Heart right ventricle (tissue), 16 donors: Measurements from ENCODE around the gene GNG12. TPM values are rescaled to one million over a fixed set of nuclear protein-coding genes. Genes with fewer than 3 reads are reported as not detected.

Experiments used
- ATAC-seq, 8 donors: fragments of 200-7000 bp; cut with Tn5 transposase; one replicate each; pipeline ENCODE4 v1.9.1; 2020; ENCODE audit warnings: mild to moderate bottlenecking in 8 of 8, moderate library complexity in 8 of 8, moderate number of reproducible peaks in 1 of 8
- DNase-seq, 2 donors: peaks; one replicate each; pipeline ENCODE4 v3.0.0-alpha.2; 2020
- H3K27ac ChIP-seq, 10 donors: fragments of 200-600 bp; sonication (generic) in 2 of 10; one replicate each; pipeline versions ENCODE4 v1.5.0 to v1.8.0; 2020 to 2022; ENCODE audit warnings: mild to moderate bottlenecking in 3 of 10
- H3K27me3 ChIP-seq, 7 donors: fragments of 200-600 bp; one replicate each; pipeline ENCODE4 v1.8.0; 2021 to 2022; ENCODE audit warnings: mild to moderate bottlenecking in 2 of 7
- H3K36me3 ChIP-seq, 9 donors: fragments of 200-600 bp; sonication (generic) in 1 of 9; one replicate each; pipeline versions ENCODE4 v1.5.0 to v1.8.0; 2020 to 2022; ENCODE audit warnings: mild to moderate bottlenecking in 2 of 9
- H3K4me1 ChIP-seq, 9 donors: fragments of 200-600 bp; sonication (generic) in 1 of 9; one replicate each; pipeline versions ENCODE4 v1.5.0 to v1.8.0; 2020 to 2022; ENCODE audit warnings: mild to moderate bottlenecking in 4 of 9
- H3K4me3 ChIP-seq, 10 donors: fragments of 200-600 bp; sonication (generic) in 2 of 10; one replicate each; pipeline versions ENCODE4 v1.5.0 to v1.8.0; 2020 to 2022; ENCODE audit warnings: mild to moderate bottlenecking in 7 of 10, moderate library complexity in 2 of 10
- H3K9me3 ChIP-seq, 11 donors: fragments of 200-600 bp in 10 of 11; sonication (generic) in 2 of 11; one replicate each; pipeline versions ENCODE4 v1.5.0 to v1.8.0; 2013 to 2022; ENCODE audit warnings: mild to moderate bottlenecking in 2 of 11, control low read depth in 1 of 11, moderate library complexity in 1 of 11
- CTCF ChIP-seq, 9 donors: fragments of 200-600 bp; sonication (generic) in 2 of 9; IDR thresholded peaks; one replicate each; pipeline versions ENCODE4 v1.5.0 to v1.8.0; 2021 to 2022; ENCODE audit warnings: antibody characterized with exemption in 9 of 9, mild to moderate bottlenecking in 5 of 9, moderate library complexity in 1 of 9
- WGBS, 2 donors: extraction: QIAGEN DNeasy Blood & Tissue Kit; methylation state at CpG; one replicate each; pipeline ENCODE4 v1.1.7; 2013; ENCODE audit warnings: inconsistent platforms in 1 of 2; 5-methylcytosine and 5-hydroxymethylcytosine counted together
- intact Hi-C, 10 donors: fragments of 100-400 bp; cut with DNase I; formaldehyde crosslinking; loops; one replicate each; pipeline versions ENCODE4 v1.11.1 to v1.14.2; 2022
- polyA plus RNA-seq, 2 donors: library from polyadenylated mRNA; stranded (reverse); fragments of 200-250 nt; gene quantifications; one replicate each; pipeline ENCODE4 v1.2.3, GENCODE V29; 2013
- total RNA-seq, 10 donors: library from RNA; stranded (reverse); fragmentation: NEBNext Ultra II Directional in 3 of 10; extraction: Animal tissue kit (Norgen Biotek cat#: 25700) in 3 of 10; gene quantifications; one replicate each; pipeline versions ENCODE4 v1.2.1 to v1.2.4, GENCODE V29; 2021 to 2023
- donor health status: Arrhythmogenic right ventricular cardiomyopathy.
- donor health status: ischemic (EF 13 %, LVEDD 7.1; RV severe dilation, severe dysfunction).
- donor health status: healthy with polysubstance abuse.
- donor health status: DM: no; HTN: yes; CAD: no.
- donor health status: DM: no; HTN: no; CAD: no.
- donor health status: ischemic (EF 25% LVEDD 6.9; RV normal size, moderate dysfunction).
- donor health status: ischemic (EF 25% LVEDD 5.7; RV mildly dilated, moderate dysfunction).
- donor health status: healthy.
- donor health status: DM: yes; HTN: yes; CAD: no.
- donor health status: Ischemic cardiomyopathy.
- donor health status: ischemic (EF 35%, LVEDD 5.7; RV mildly dilated, moderate dysfunction).
- donor health status: nonischemic (EF 11% LVEDD 7.7; RV severe dilation, severe dysfunction).
- donor health status: DM: yes; HTN: yes; CAD: no.
- donor health status: PGD.
- donor health status: ischemic (EF 29% LVEDD 5.4; RV normal size, mild dysfunction).
- donor health status: nonischemic (EF 23%, LVEDD 6.1; RV moderate dilation, normal function).

The GNG12 gene
- total and polyA plus RNA-seq, 12 donors = 8.5 to 49.4 (median 34.5) TPM

DNA sequence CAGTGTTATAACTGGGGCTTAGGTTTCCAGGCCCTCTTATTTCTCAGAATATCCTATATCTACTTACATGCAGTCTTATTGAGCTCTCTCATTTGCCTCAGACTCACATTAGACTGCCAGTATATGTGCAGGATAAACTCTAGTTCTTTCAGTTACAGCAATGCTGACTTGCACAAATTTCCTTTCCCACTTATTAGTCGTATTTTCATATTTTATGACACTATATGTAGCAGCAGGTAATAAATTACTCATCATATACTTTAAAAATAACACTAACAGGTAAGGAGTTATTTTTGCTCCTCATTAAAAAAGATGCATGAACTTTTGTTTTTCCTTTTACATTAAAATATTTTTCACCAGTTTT lies 82.6 kb downstream of the GNG12 start:
- H3K4me1 ChIP-seq = peaks cover 5 to 77% (median 63%) of the 10 kb centered on the region in 9 donors

DNA sequence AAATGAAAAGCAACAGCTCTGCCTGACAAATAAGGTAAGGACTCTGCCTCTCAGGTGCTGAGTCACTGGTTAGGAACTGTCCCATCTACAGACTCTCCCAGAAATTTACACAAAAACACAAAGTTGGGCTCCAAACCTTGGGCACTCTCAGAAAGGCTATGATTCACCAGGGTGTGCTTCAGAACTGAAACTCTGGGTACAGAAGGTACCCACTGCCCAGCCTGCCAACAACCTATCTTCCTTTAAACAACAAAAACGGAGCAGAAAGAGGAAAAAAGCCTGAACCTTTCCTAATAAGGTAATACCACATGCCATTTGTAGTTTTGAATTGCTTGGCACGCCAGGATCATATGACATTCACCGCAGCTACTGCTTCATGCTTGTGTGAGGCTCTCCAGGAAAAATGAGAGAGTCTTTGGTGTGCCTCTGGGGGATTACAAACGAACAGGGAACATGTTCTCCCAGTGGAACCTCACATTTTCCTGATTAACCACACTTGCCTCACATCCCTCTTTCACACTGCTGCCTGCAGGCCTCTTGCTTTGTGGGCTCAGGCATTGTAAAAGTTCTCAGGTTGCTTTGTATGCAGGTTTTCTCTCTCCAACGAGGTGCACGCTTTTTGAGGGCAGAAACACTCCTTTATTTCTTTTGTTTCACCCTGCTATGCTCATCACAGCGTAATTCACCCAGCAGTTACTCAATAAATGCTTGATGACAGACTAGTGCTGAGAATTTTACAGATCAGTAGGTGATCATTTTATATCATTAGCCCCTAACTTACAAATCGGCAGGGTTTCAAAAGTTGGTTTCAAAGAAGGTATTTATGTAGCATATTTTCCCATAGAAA lies 83.2 kb downstream of the GNG12 start:
- H3K27me3 ChIP-seq = no peaks in the 10 kb centered on the region
- intact Hi-C loops = loop anchor here in 7 of 10 donors (2.0 to 10.0 kb wide), 6 partner anchors 63 to 208 kb away; partner anchors contain the start of gene GADD45A (in 2 of the 7)
- WGBS, 2 donors = 52 to 54% methylated on average over 8 of the region's 8 CpGs
- peak in 6 of 8 donors; percentile 19 to 41 (median 32) for ATAC-seq
- H3K4me3 ChIP-seq = no peak overlapping the region
- no peaks in the 10 kb centered on the region for H3K9me3 ChIP-seq
- peaks cover 5 to 77% (median 63%) of the 10 kb centered on the region in 9 donors for H3K4me1 ChIP-seq
- DNase-seq = no peak
- no peak for TF ChIP-seq CTCF (IDR thresholded peaks at IDR 0.05)
- peak overlapping the region in 8 of 10 donors; percentile 35 to 76 (median 64) for H3K27ac ChIP-seq
- H3K36me3 ChIP-seq = no peaks in the 10 kb centered on the region

More for the DNA sequence above, 82.6 kb downstream of the GNG12 start:
- 78 to 82% methylated on average over 1 of the region's 1 CpG for WGBS, 2 donors
- no peaks in the 10 kb centered on the region for H3K36me3 ChIP-seq
- peak overlapping the region in 7 of 10 donors; percentile 35 to 76 (median 65) for H3K27ac ChIP-seq
- DNase-seq (no peak), ATAC-seq (no peak)
- intact Hi-C loops = loop anchor here in 5 of 10 donors (5.0 to 10.0 kb wide), 4 partner anchors 63 to 193 kb away; partner anchors contain the start of gene GADD45A (in 2 of the 5)
- H3K4me3 ChIP-seq = no peak overlapping the region
- no peak for TF ChIP-seq CTCF (IDR thresholded peaks at IDR 0.05)
- H3K27me3 ChIP-seq = no peaks in the 10 kb centered on the region
- no peaks in the 10 kb centered on the region for H3K9me3 ChIP-seq

DNA sequence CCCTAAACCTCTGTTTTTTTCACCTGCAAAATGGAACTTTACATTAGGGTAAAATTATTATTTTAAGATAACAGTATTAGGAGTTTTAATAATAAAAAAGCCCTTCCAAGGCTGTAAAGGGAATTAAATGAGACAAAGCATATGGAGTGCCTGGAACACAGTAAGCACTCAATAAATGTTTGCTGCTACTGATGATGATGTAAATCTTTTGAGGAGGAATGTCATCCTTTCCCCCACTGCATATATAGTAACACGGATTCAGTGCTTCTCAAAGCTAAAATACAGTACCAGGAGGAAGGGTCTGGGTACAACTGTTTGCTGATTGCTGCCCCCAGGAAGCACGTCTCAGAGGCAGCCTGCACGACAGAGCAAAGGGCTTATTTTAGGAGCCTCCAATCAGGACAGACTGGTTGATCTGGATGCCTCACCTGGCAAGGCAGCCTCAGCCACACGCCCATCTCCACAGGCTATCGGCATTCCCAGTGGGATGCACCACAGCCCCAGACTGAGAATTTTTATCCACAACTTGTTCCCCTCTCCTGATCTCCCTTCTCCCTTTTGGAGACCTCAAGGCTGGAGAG lies 83.9 kb downstream of the GNG12 start:
- DNase-seq = no peak
- ATAC-seq = peak in 5 of 8 donors; percentile 4 to 26 (median 8)
- intact Hi-C loops = loop anchor here in 2 of 10 donors (2.0 to 5.0 kb wide), 2 partner anchors 63 to 207 kb away; no protein-coding TSS in a partner anchor
- no peaks in the 10 kb centered on the region for H3K27me3 ChIP-seq
- H3K27ac ChIP-seq = peak overlapping the region in 8 of 10 donors; percentile 60 to 76 (median 66)
- H3K9me3 ChIP-seq = no peaks in the 10 kb centered on the region
- TF ChIP-seq CTCF (IDR thresholded peaks at IDR 0.05) = no peak
- WGBS, 2 donors = 64 to 66% methylated on average over 5 of the region's 5 CpGs
- H3K4me1 ChIP-seq = peaks cover 5 to 72% (median 56%) of the 10 kb centered on the region in 9 donors
- peak overlapping the region in 1 of 10 donors; percentile 31 for H3K4me3 ChIP-seq
- H3K36me3 ChIP-seq = no peaks in the 10 kb centered on the region

- peak overlapping the region in 6 of 10 donors; percentile 5 to 31 (median 14) for H3K4me3 ChIP-seq
- no peaks in the 10 kb centered on the region for H3K27me3 ChIP-seq
- no peak for DNase-seq
- H3K4me1 ChIP-seq = peaks cover 5 to 68% (median 50%) of the 10 kb centered on the region in 9 donors
- no peaks in the 10 kb centered on the region for H3K36me3 ChIP-seq
- intact Hi-C loops = loop anchor here in 2 of 10 donors (2.0 to 5.0 kb wide), 2 partner anchors 62 to 206 kb away; no protein-coding TSS in a partner anchor
- ATAC-seq = peak; percentile 55 to 81 (median 78)
- H3K27ac ChIP-seq = peak overlapping the region; percentile 38 to 76 (median 64)
- no peaks in the 10 kb centered on the region for H3K9me3 ChIP-seq
- WGBS, 2 donors = 5 to 8% methylated on average over 2 of the region's 2 CpGs
- no peak for TF ChIP-seq CTCF (IDR thresholded peaks at IDR 0.05)
Measured at GRCh38 chr1:67748630-67749029, 84.6 kb downstream of the GNG12 start.
